ENCODE measurements around the gene PSMC3. TPM values are rescaled to one million over a fixed set of nuclear protein-coding genes. Genes with fewer than 3 reads are reported as not detected.
A peak's percentile ranks its signal among the peaks of the same experiment; 100 is the strongest.

Gene PSMC3
- total and polyA plus RNA-seq, 2 of the 13 experiments (the other 11 are each of a cell fraction or from before 2014, with no cell fraction given), result 75.8 to 214 TPM

- TF ChIP-seq ZMYM2 (CRISPR knock-in tag; IDR thresholded peaks at IDR 0.05) (no peak), HNRNPL (IDR thresholded peaks at IDR 0.05; ENCODE audit: low read depth, low read length) (no peak), AKNA (CRISPR knock-in tag; IDR thresholded peaks at IDR 0.05; ENCODE audit: borderline replicate concordance) (no peak), HNRNPLL (IDR thresholded peaks at IDR 0.05; ENCODE audit: low read depth, low read length, poor library complexity, severe bottlenecking) (peak; percentile 36), ZFX (CRISPR knock-in tag; IDR thresholded peaks at IDR 0.05; ENCODE audit: low read depth) (peak; percentile 51), ZNF354B (CRISPR knock-in tag; IDR thresholded peaks at IDR 0.05) (no peak), GMEB1 (CRISPR knock-in tag; IDR thresholded peaks at IDR 0.05; ENCODE audit: borderline replicate concordance) (no peak), FOXO1 (CRISPR knock-in tag; IDR thresholded peaks at IDR 0.05) (no peak), GATA4 (IDR thresholded peaks at IDR 0.05; ENCODE audit: borderline replicate concordance, low read depth) (no peak), WIZ (CRISPR knock-in tag; IDR thresholded peaks at IDR 0.05) (no peak), UBTF (CRISPR knock-in tag; IDR thresholded peaks at IDR 0.05) (peak; percentile 40; the same call in 1 of the 2 replicates), SAP130 (CRISPR knock-in tag; IDR thresholded peaks at IDR 0.05; ENCODE audit: low read depth) (0 out of 2 replicates have a peak, but pooled peaks have one; percentile 13), PRMT3 (CRISPR knock-in tag; IDR thresholded peaks at IDR 0.05; ENCODE audit: borderline replicate concordance, low read depth) (no peak), ZNF597 (CRISPR knock-in tag; IDR thresholded peaks at IDR 0.05) (no peak), GABPB1 (CRISPR knock-in tag; IDR thresholded peaks at IDR 0.05) (peak; percentile 42), CREBL2 (CRISPR knock-in tag; IDR thresholded peaks at IDR 0.05; ENCODE audit: borderline replicate concordance) (no peak), SMC3 (IDR thresholded peaks at IDR 0.05; ENCODE audit: low read length) (peak; percentile 76), PHB2 (IDR thresholded peaks at IDR 0.05; ENCODE audit: partially characterized antibody) (no peak)
Observed at GRCh38 chr11:47373876-47374719, 52.1 kb downstream of the PSMC3 start (continued).
